BJ (cell line): ENCODE data around the gene SUGP2. TPM values are rescaled to one million over a fixed set of nuclear protein-coding genes. Genes with fewer than 3 reads are reported as not detected.

Experiments
- CTCF ChIA-PET: fragments of 350-600 bp; formaldehyde crosslinking; extraction: SDS; loops from one replicate; lab custom pipeline; 2021; ENCODE audit warnings: antibody characterized with exemption, inconsistent platforms; lab: Yijun Ruan, JAX
- POLR2A ChIA-PET: fragments of 300-600 bp; sonication (Branson Sonifier 250); formaldehyde crosslinking; extraction: SDS; loops from one replicate; lab custom pipeline; 2021; ENCODE audit warnings: antibody characterized with exemption; lab: Charles Lee
- DNase-seq: peaks from one replicate; pipeline ENCODE4 v3.0.0-alpha.2; 2011; ENCODE audit warnings: low read depth
- H3K27me3 ChIP-seq: 2 replicates; pipeline ENCODE4 v1.6.0; 2011; ENCODE audit warnings: low read length; ENCODE audit not compliant: control insufficient read depth, insufficient read depth
- H3K36me3 ChIP-seq: 2 replicates; pipeline ENCODE4 v1.5.1; 2011; ENCODE audit warnings: low read length; ENCODE audit not compliant: control insufficient read depth, insufficient read depth
- H3K4me3 ChIP-seq: 2 replicates; pipeline ENCODE4 v1.5.1; 2011; ENCODE audit warnings: low read depth, mild to moderate bottlenecking, control low read depth, low read length
- CTCF ChIP-seq: IDR thresholded peaks from 2 replicates; pipeline ENCODE4 v1.5.1; 2011; ENCODE audit warnings: low read depth, mild to moderate bottlenecking, control low read depth, inconsistent platforms, low read length, moderate library complexity; ENCODE audit not compliant: insufficient read depth
- polyA plus RNA-seq: library from polyadenylated mRNA; depleted of rRNA; stranded (reverse); fragments of >200 nt; gene quantifications from 2 replicates; pipeline ENCODE4 v1.2.3, GENCODE V29; 2011

The SUGP2 gene
- polyA plus RNA-seq, 1 experiment, result 37.4 TPM

- POLR2A ChIA-PET, result no interaction called here
- CTCF ChIA-PET, result no interaction called here
- TF ChIP-seq CTCF, result no peak
- Histone ChIP-seq H3K27me3 (no peaks in the 10 kb centered on the region), H3K36me3 (peaks cover 23% of the 10 kb centered on the region), H3K4me3 (no peak overlapping the region)
- DNase-seq, result no peak
These were observed 17.4 kb upstream of the SUGP2 start for GRCh38 chr19:19050731-19051130.

GRCh38 chr19:19050104-19050503 is 16.8 kb upstream of the SUGP2 start:
- no peaks in the 10 kb centered on the region for H3K27me3 ChIP-seq
- no peak for DNase-seq
- ChIA-PET CTCF (no interaction called here), POLR2A (no interaction called here)
- peaks cover 19% of the 10 kb centered on the region for H3K36me3 ChIP-seq
- no peak overlapping the region for H3K4me3 ChIP-seq
- TF ChIP-seq CTCF, result no peak

GRCh38 chr19:19049406-19049805 is 16.1 kb upstream of the SUGP2 start:
- DNase-seq, result no peak
- H3K27me3 ChIP-seq, result no peaks in the 10 kb centered on the region
- CTCF ChIA-PET, result interaction anchor here (0.8 to 1.4 kb wide), 2 partner anchors 12 to 97 kb away, joined by 3 read pairs; no protein-coding TSS in a partner anchor
- POLR2A ChIA-PET, result no interaction called here
- peaks cover 14% of the 10 kb centered on the region for H3K36me3 ChIP-seq
- no peak overlapping the region for H3K4me3 ChIP-seq
- TF ChIP-seq CTCF, result no peak

- Histone ChIP-seq H3K36me3 (peaks cover 9% of the 10 kb centered on the region), H3K4me3 (no peak overlapping the region), H3K27me3 (no peaks in the 10 kb centered on the region)
- ChIA-PET POLR2A (no interaction called here), CTCF (no interaction called here)
- DNase-seq, result no peak
- no peak for TF ChIP-seq CTCF
These were observed 10.6 kb upstream of the SUGP2 start for GRCh38 chr19:19043881-19044280.

GRCh38 chr19:19043481-19043880 is 10.2 kb upstream of the SUGP2 start:
- no peak overlapping the region for H3K4me3 ChIP-seq
- CTCF ChIA-PET, result interaction anchor here (0.6 kb wide), 1 partner anchor 145 kb away, joined by 3 read pairs; no protein-coding TSS in a partner anchor
- DNase-seq, result no peak
- H3K27me3 ChIP-seq, result no peaks in the 10 kb centered on the region
- no peak for TF ChIP-seq CTCF
- POLR2A ChIA-PET, result no interaction called here
- peaks cover 9% of the 10 kb centered on the region for H3K36me3 ChIP-seq
